Fibroblast of skin of abdomen (primary cell): ENCODE measurements around the gene GRB2.
"Not testable (repeated sequence)": the region's sequence is repeated elsewhere in the genome, so short reads cannot be mapped to it uniquely, and the experiment has no call there.

ENCODE experiments used
- DNase-seq: peaks from one replicate; pipeline ENCODE4 v3.0.0-alpha.2; 2013

The GRB2 gene

GRCh38 chr17:75350029-75350428 is 55.4 kb downstream of the GRB2 start:
- DNase-seq = no peak

- DNase-seq = no peak
These were observed 55.9 kb downstream of the GRB2 start for GRCh38 chr17:75349589-75349988.

GRCh38 chr17:75348386-75349012 is 57.0 kb downstream of the GRB2 start:
- no peak for DNase-seq

- DNase-seq = peak; percentile 31
These were observed 58.6 kb downstream of the GRB2 start for GRCh38 chr17:75346906-75347305.

- DNase-seq = not testable (repeated sequence)
These were observed 59.1 kb downstream of the GRB2 start for GRCh38 chr17:75346368-75346767.

GRCh38 chr17:75345514-75346167 is 59.8 kb downstream of the GRB2 start:
- DNase-seq = no peak

- DNase-seq = no peak
These were observed 60.8 kb downstream of the GRB2 start for GRCh38 chr17:75344666-75345065.

- DNase-seq = no peak
These were observed 62.5 kb downstream of the GRB2 start for GRCh38 chr17:75342996-75343395.

- no peak for DNase-seq
These were observed 63.5 kb downstream of the GRB2 start for GRCh38 chr17:75341784-75342486.

- peak; percentile 33 for DNase-seq
These were observed 64.8 kb downstream of the GRB2 start for GRCh38 chr17:75340631-75341030.

GRCh38 chr17:75339971-75340370 is 65.5 kb downstream of the GRB2 start:
- DNase-seq = no peak

GRCh38 chr17:75338335-75338734 is 67.1 kb downstream of the GRB2 start:
- DNase-seq = peak; percentile 52

- no peak for DNase-seq
These were observed 70.2 kb downstream of the GRB2 start for GRCh38 chr17:75335315-75335714.

- no peak for DNase-seq
These were observed 70.8 kb downstream of the GRB2 start for GRCh38 chr17:75334723-75335122.

- no peak for DNase-seq
These were observed 73.8 kb downstream of the GRB2 start for GRCh38 chr17:75331671-75332070.

- DNase-seq = no peak
These were observed 77.7 kb downstream of the GRB2 start for GRCh38 chr17:75327757-75328156.

GRCh38 chr17:75326226-75326848 is 79.1 kb downstream of the GRB2 start:
- DNase-seq = peak; percentile 42

GRCh38 chr17:75325827-75326225 is 79.7 kb downstream of the GRB2 start:
- peak; percentile 83 for DNase-seq

- no peak for DNase-seq
These were observed 80.1 kb downstream of the GRB2 start for GRCh38 chr17:75325348-75325747.

GRCh38 chr17:75321506-75321905 is 84.0 kb downstream of the GRB2 start:
- no peak for DNase-seq

- peak; percentile 92 for DNase-seq
These were observed 85.4 kb downstream of the GRB2 start for GRCh38 chr17:75319904-75320691.

- no peak for DNase-seq
These were observed 86.8 kb downstream of the GRB2 start for GRCh38 chr17:75318615-75319222.
